ENCODE measurements around the gene OR6C74.

DNA sequence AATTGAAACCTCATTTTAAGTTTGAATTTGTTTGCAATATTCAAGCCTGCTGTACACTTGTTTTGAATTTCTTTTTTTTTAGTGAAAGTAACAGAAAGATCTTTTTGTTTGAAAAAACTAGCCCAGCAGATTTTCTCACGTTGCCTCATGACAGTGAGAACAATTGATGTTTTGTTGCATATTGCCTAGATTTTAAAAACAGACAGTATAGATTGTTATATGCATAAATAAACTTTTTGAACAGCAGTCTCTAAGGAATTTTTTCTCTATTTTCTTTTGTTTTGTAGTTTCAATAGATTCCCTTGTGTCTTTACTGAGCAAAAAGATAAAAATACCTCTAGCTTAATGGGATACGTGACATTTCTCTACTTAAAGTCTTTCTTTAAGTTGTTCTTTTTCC lies 36.6 kb downstream of the OR6C74 start:
- TF ChIP-seq, protein P1, sequence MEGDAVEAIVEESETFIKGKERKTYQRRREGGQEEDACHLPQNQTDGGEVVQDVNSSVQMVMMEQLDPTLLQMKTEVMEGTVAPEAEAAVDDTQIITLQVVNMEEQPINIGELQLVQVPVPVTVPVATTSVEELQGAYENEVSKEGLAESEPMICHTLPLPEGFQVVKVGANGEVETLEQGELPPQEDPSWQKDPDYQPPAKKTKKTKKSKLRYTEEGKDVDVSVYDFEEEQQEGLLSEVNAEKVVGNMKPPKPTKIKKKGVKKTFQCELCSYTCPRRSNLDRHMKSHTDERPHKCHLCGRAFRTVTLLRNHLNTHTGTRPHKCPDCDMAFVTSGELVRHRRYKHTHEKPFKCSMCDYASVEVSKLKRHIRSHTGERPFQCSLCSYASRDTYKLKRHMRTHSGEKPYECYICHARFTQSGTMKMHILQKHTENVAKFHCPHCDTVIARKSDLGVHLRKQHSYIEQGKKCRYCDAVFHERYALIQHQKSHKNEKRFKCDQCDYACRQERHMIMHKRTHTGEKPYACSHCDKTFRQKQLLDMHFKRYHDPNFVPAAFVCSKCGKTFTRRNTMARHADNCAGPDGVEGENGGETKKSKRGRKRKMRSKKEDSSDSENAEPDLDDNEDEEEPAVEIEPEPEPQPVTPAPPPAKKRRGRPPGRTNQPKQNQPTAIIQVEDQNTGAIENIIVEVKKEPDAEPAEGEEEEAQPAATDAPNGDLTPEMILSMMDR (IDR thresholded peaks at IDR 0.05 in 8 of 11, conservative IDR thresholded peaks at IDR 0.05 in 3 of 11): no peak
- TF ChIP-seq POLR2A (IDR thresholded peaks at IDR 0.05): no peak
